Transverse colon (tissue), 4 donors: ENCODE results near the gene HBD. TPM values are rescaled to one million over a fixed set of nuclear protein-coding genes. Genes with fewer than 3 reads are reported as not detected.
"Not testable (repeated sequence)": the region's sequence is repeated elsewhere in the genome, so short reads cannot be mapped to it uniquely, and the experiment has no call there.

ENCODE experiments used
- DNase-seq: peaks from one replicate; pipeline ENCODE4 v3.0.0-alpha.2; 2019
- H3K27ac ChIP-seq, 4 donors: fragments of 200-600 bp; sonication (generic); 2 replicates each; pipeline ENCODE4 v1.5.1; 2016 to 2018; ENCODE audit warnings: inconsistent platforms in 4 of 4
- H3K27me3 ChIP-seq: fragments of 200-600 bp; sonication (generic); 2 replicates; pipeline ENCODE4 v1.5.1; 2017; ENCODE audit warnings: inconsistent platforms
- H3K36me3 ChIP-seq, 4 donors: fragments of 200-600 bp; sonication (generic); 2 replicates each; pipeline ENCODE4 v1.5.1; 2017 to 2019; ENCODE audit warnings: inconsistent platforms in 4 of 4
- H3K4me1 ChIP-seq, 4 donors: fragments of 200-600 bp; sonication (generic); 2 replicates each; pipeline ENCODE4 v1.5.1; 2017 to 2020; ENCODE audit warnings: inconsistent platforms in 4 of 4
- H3K4me3 ChIP-seq, 4 donors: fragments of 200-600 bp; sonication (generic); 1 replicate in 1 of 4; 2 replicates in 3 of 4; pipeline versions ENCODE4 v1.5.1 to v1.6.1; 2017 to 2019; ENCODE audit warnings: inconsistent platforms in 4 of 4
- H3K9me3 ChIP-seq, 2 donors: fragments of 200-600 bp; sonication (generic); 2 replicates each; pipeline ENCODE4 v1.5.1; 2017 to 2019; ENCODE audit warnings: inconsistent platforms in 2 of 2
- CTCF ChIP-seq, 5 experiments: fragments of 200-600 bp in 3 of 5; fragments of 450-650 bp in 2 of 5; sonication (generic) in 3 of 5; IDR thresholded peaks; 1 replicate in 2 of 5; 2 replicates in 3 of 5; pipeline ENCODE4 v1.5.1; 2016 to 2017; ENCODE audit warnings: antibody characterized with exemption in 5 of 5, inconsistent platforms in 3 of 5, mild to moderate bottlenecking in 2 of 5, moderate library complexity in 1 of 5
- EP300 ChIP-seq: sonication (generic); formaldehyde crosslinking; IDR thresholded peaks from one replicate; pipeline ENCODE4 v1.6.1; 2017; ENCODE audit warnings: antibody characterized with exemption, low read depth
- POLR2A ChIP-seq: fragments of 450-650 bp; IDR thresholded peaks from one replicate; pipeline ENCODE4 v1.6.1; 2016; ENCODE audit warnings: antibody characterized with exemption, mild to moderate bottlenecking, moderate library complexity
- POLR2AphosphoS5 ChIP-seq, 3 donors: sonication (generic); formaldehyde crosslinking; IDR thresholded peaks; one replicate each; pipeline ENCODE4 v1.6.1; 2016; ENCODE audit warnings: antibody characterized with exemption in 3 of 3
- WGBS, 2 donors: methylation state at CpG; one replicate each; pipeline ENCODE4 v1.1.5; 2018; ENCODE audit warnings: low coverage in 1 of 2; 5-methylcytosine and 5-hydroxymethylcytosine counted together
- in situ Hi-C, 4 donors: fragments of 200-750 bp; cut with MboI; loops; one replicate each; pipeline versions ENCODE4 v1.15.0 to v1.15.1; 2017; ENCODE audit warnings: low sequenced_read_pairs in 3 of 4, low pct_ligation_motif_present in 1 of 4, low pct_unique_long_range_greater_than_20kb in 1 of 4
- intact Hi-C: fragments of 100-400 bp; cut with DNase I; formaldehyde crosslinking; loops from one replicate; pipeline ENCODE4 v1.15.1; 2023; ENCODE audit warnings: low total_unique reads
- total RNA-seq, 4 donors: library from RNA; depleted of rRNA; stranded (reverse); fragments of >200 nt; gene quantifications; one replicate each; pipeline ENCODE4 v1.1.0, GENCODE V29; 2016

Gene HBD
- total RNA-seq, 4 donors from 2014 or later: not detected

GRCh38 chr11:5252192-5252918 lies 18.1 kb upstream of the HBD start:
- DNase-seq: no peak

GRCh38 chr11:5251746-5252145 lies 17.5 kb upstream of the HBD start:
- Histone ChIP-seq H3K27ac (no peak overlapping the region), H3K9me3 (no peaks in the 10 kb centered on the region), H3K4me1 (no peaks in the 10 kb centered on the region), H3K27me3 (no peaks in the 10 kb centered on the region), H3K36me3 (no peaks in the 10 kb centered on the region), H3K4me3 (no peak overlapping the region)
- no peak for DNase-seq
- in situ Hi-C loops (no loop called here), intact Hi-C loops (no loop called here)
- TF ChIP-seq EP300 (no peak), POLR2A (no peak), POLR2AphosphoS5 (IDR thresholded peaks at IDR 0.05) (no peak), CTCF (IDR thresholded peaks at IDR 0.05) (no peak)
- 48% methylated on average over 2 of the region's 2 CpGs for WGBS, 2 donors

More at GRCh38 chr11:5252192-5252918, 18.1 kb upstream of the HBD start:
- H3K27me3 ChIP-seq: no peaks in the 10 kb centered on the region
- H3K36me3 ChIP-seq: no peaks in the 10 kb centered on the region
- TF ChIP-seq POLR2AphosphoS5 (IDR thresholded peaks at IDR 0.05): no peak
- no peak for TF ChIP-seq EP300
- no peaks in the 10 kb centered on the region for H3K9me3 ChIP-seq
- H3K27ac ChIP-seq: no peak overlapping the region
- intact Hi-C loops: no loop called here
- no peak overlapping the region for H3K4me3 ChIP-seq
- in situ Hi-C loops: no loop called here
- no peaks in the 10 kb centered on the region for H3K4me1 ChIP-seq
- 41 to 42% methylated on average over 7 to 9 of the region's 9 CpGs for WGBS, 2 donors

GRCh38 chr11:5250543-5251204 lies 16.4 kb upstream of the HBD start:
- no peak overlapping the region for H3K27ac ChIP-seq
- no peak overlapping the region for H3K4me3 ChIP-seq
- no peaks in the 10 kb centered on the region for H3K4me1 ChIP-seq
- no peaks in the 10 kb centered on the region for H3K36me3 ChIP-seq
- intact Hi-C loops (no loop called here), in situ Hi-C loops (no loop called here)
- H3K27me3 ChIP-seq: no peaks in the 10 kb centered on the region
- H3K9me3 ChIP-seq: no peaks in the 10 kb centered on the region
- DNase-seq: no peak
- no peak for TF ChIP-seq POLR2A
- TF ChIP-seq POLR2AphosphoS5 (IDR thresholded peaks at IDR 0.05): no peak
- TF ChIP-seq EP300: no peak
- no peak for TF ChIP-seq CTCF (IDR thresholded peaks at IDR 0.05)
- 82 to 84% methylated on average over 4 of the region's 4 CpGs for WGBS, 2 donors

DNA sequence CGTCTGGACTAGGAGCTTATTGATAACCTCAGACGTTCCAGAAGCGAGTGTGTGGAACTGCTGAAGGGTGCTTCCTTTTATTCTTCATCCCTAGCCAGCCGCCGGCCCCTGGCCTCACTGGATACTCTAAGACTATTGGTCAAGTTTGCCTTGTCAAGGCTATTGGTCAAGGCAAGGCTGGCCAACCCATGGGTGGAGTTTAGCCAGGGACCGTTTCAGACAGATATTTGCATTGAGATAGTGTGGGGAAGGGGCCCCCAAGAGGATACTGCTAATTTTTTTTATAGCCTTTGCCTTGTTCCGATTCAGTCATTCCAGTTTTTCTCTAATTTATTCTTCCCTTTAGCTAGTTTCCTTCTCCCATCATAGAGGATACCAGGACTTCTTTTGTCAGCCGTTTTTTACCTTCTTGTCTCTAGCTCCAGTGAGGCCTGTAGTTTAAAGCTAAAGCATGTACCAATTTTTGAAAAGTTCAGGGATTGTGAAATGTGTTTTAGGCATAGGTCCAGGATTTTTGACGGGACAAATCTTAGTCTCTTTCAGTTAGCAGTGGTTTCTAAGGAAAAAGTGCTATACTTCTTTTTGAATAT lies 15.6 kb upstream of the HBD start, which contains the start of gene HBG1:
HBG1 (minus strand) TSS at position 51 of the 590 bp plus-strand sequence. CDS start 53 bp downstream, outside the sequence.
- WGBS, 2 donors: 55 to 76% methylated on average over 3 to 4 of the region's 9 CpGs
- H3K4me1 ChIP-seq, DNase-seq, H3K27ac ChIP-seq, H3K9me3 ChIP-seq, H3K4me3 ChIP-seq, H3K27me3 ChIP-seq, intact Hi-C loops, H3K36me3 ChIP-seq, in situ Hi-C loops: not testable (repeated sequence)

DNA sequence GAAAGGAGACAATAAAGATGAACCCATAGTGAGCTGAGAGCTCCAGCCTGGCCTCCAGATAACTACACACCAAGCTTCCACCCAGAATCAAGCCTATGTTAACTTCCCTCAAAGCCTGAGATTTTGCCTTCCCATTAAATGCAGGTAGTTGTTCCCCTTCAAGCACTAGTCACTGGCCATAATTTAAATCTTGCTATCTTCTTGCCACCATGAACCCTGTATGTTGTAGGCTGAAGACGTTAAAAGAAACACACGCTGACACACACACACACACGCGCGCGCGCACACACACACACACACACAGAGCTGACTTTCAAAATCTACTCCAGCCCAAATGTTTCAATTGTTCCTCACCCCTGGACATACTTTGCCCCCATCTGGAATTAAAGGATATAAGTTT lies 14.2 kb upstream of the HBD start:
- in situ Hi-C loops: not testable (repeated sequence)

More for the DNA sequence above, 14.2 kb upstream of the HBD start:
- H3K4me3 ChIP-seq, H3K4me1 ChIP-seq, H3K36me3 ChIP-seq, H3K27ac ChIP-seq, DNase-seq, H3K9me3 ChIP-seq, H3K27me3 ChIP-seq, intact Hi-C loops: not testable (repeated sequence)
- WGBS, 2 donors: 85 to 92% methylated on average over 2 to 4 of the region's 7 CpGs
